ENCODE measurements around the gene NTN1.

Gene NTN1

GRCh38 chr17:9026741-9027140 lies 5.4 kb downstream of the NTN1 start:
- no peaks in the 10 kb centered on the region for H3K36me3 ChIP-seq (ENCODE audit: control insufficient read depth, low read length)

GRCh38 chr17:9028202-9028987 lies 7.1 kb downstream of the NTN1 start:
- no peaks in the 10 kb centered on the region for H3K79me2 ChIP-seq (ENCODE audit: control insufficient read depth, low read length)
- no peak for TF ChIP-seq EZH2phosphoT487 (IDR thresholded peaks at IDR 0.05; ENCODE audit: borderline replicate concordance, low read length)
- no peak for TF ChIP-seq CTCF (IDR thresholded peaks at IDR 0.05; ENCODE audit: low read depth, low read length, poor library complexity, severe bottlenecking)
- peaks cover 9% of the 10 kb centered on the region for H3K27me3 ChIP-seq (ENCODE audit: control insufficient read depth, low read length)
- H3K36me3 ChIP-seq (ENCODE audit: control insufficient read depth, low read length), result no peaks in the 10 kb centered on the region
- H3K9me3 ChIP-seq (ENCODE audit: control insufficient read depth, insufficient read depth, low read length), result no peaks in the 10 kb centered on the region
- H3K9me2 ChIP-seq (replicated peaks; ENCODE audit: control insufficient read depth, low read length), result no peaks in the 10 kb centered on the region
- H3K4me2 ChIP-seq (ENCODE audit: low read length), result no peak overlapping the region
- H3K27ac ChIP-seq (ENCODE audit: low read depth, low read length), result no peak overlapping the region
- no peaks in the 10 kb centered on the region for H4K20me1 ChIP-seq (ENCODE audit: control insufficient read depth, insufficient read depth, low read depth, low read length)
- no peak overlapping the region for H3K4me3 ChIP-seq (ENCODE audit: low read length)
- no peaks in the 10 kb centered on the region for H3F3A ChIP-seq (ENCODE audit: control insufficient read depth, insufficient read depth)
- no peaks in the 10 kb centered on the region for H3K4me1 ChIP-seq (ENCODE audit: control insufficient read depth, low read length)

More at GRCh38 chr17:9026741-9027140, 5.4 kb downstream of the NTN1 start:
- no peak for TF ChIP-seq CTCF (IDR thresholded peaks at IDR 0.05; ENCODE audit: low read depth, low read length, poor library complexity, severe bottlenecking)
- no peak for TF ChIP-seq EZH2phosphoT487 (IDR thresholded peaks at IDR 0.05; ENCODE audit: borderline replicate concordance, low read length)
- Histone ChIP-seq H3K27me3 (ENCODE audit: control insufficient read depth, low read length) (peaks cover 26% of the 10 kb centered on the region), H3K9me3 (ENCODE audit: control insufficient read depth, insufficient read depth, low read length) (no peaks in the 10 kb centered on the region), H3K4me2 (ENCODE audit: low read length) (no peak overlapping the region), H3F3A (ENCODE audit: control insufficient read depth, insufficient read depth) (no peaks in the 10 kb centered on the region), H3K9me2 (replicated peaks; ENCODE audit: control insufficient read depth, low read length) (no peaks in the 10 kb centered on the region), H3K27ac (ENCODE audit: low read depth, low read length) (no peak overlapping the region), H4K20me1 (ENCODE audit: control insufficient read depth, insufficient read depth, low read depth, low read length) (no peaks in the 10 kb centered on the region), H3K4me1 (ENCODE audit: control insufficient read depth, low read length) (no peaks in the 10 kb centered on the region), H3K4me3 (ENCODE audit: low read length) (no peak overlapping the region), H3K79me2 (ENCODE audit: control insufficient read depth, low read length) (no peaks in the 10 kb centered on the region)

- H3F3A ChIP-seq (ENCODE audit: control insufficient read depth, insufficient read depth), result no peaks in the 10 kb centered on the region
- no peak overlapping the region for H3K27ac ChIP-seq (ENCODE audit: low read depth, low read length)
- H3K4me1 ChIP-seq (ENCODE audit: control insufficient read depth, low read length), result no peaks in the 10 kb centered on the region
- H3K9me3 ChIP-seq (ENCODE audit: control insufficient read depth, insufficient read depth, low read length), result no peaks in the 10 kb centered on the region
- H3K4me2 ChIP-seq (ENCODE audit: low read length), result no peak overlapping the region
- no peaks in the 10 kb centered on the region for H3K79me2 ChIP-seq (ENCODE audit: control insufficient read depth, low read length)
- peaks cover 4% of the 10 kb centered on the region; the same call in 1 of the 2 replicates for H3K27me3 ChIP-seq (ENCODE audit: control insufficient read depth, low read length)
- no peaks in the 10 kb centered on the region for H3K9me2 ChIP-seq (replicated peaks; ENCODE audit: control insufficient read depth, low read length)
- H3K36me3 ChIP-seq (ENCODE audit: control insufficient read depth, low read length), result no peaks in the 10 kb centered on the region
- no peak overlapping the region for H3K4me3 ChIP-seq (ENCODE audit: low read length)
- TF ChIP-seq CTCF (IDR thresholded peaks at IDR 0.05; ENCODE audit: low read depth, low read length, poor library complexity, severe bottlenecking) (no peak), EZH2phosphoT487 (IDR thresholded peaks at IDR 0.05; ENCODE audit: borderline replicate concordance, low read length) (no peak)
- H4K20me1 ChIP-seq (ENCODE audit: control insufficient read depth, insufficient read depth, low read depth, low read length), result no peaks in the 10 kb centered on the region
These were observed 7.8 kb downstream of the NTN1 start for GRCh38 chr17:9028988-9029570.

Data from DOHH2 (cell line).